K562 (cell line): ENCODE measurements around the gene ZNF384. TPM values are rescaled to one million over a fixed set of nuclear protein-coding genes. Genes with fewer than 3 reads are reported as not detected.
A peak's percentile ranks its signal among the peaks of the same experiment; 100 is the strongest.

ENCODE experiments used
- BRD4 ChIP-seq: fragments of 200-600 bp; sonication (generic); IDR thresholded peaks from 2 replicates; pipeline ENCODE4 v1.6.1; 2017; ENCODE audit warnings: inconsistent platforms
- CBX8 ChIP-seq: fragments of 200-600 bp; sonication (generic); IDR thresholded peaks from 2 replicates; pipeline ENCODE4 v1.6.1; 2012; ENCODE audit warnings: borderline replicate concordance, mixed run types, low read depth, mild to moderate bottlenecking, moderate library complexity, mixed read lengths, low read length, control low read depth, inconsistent platforms; ENCODE audit not compliant: poor library complexity, severe bottlenecking; ENCODE audit errors: extremely low read depth
- CHAMP1 ChIP-seq: fragments of 450-650 bp; IDR thresholded peaks from 2 replicates; pipeline ENCODE4 v1.6.1; 2016; ENCODE audit warnings: mild to moderate bottlenecking
- FOXJ2 ChIP-seq: fragments of 200-800 bp; sonication (Bioruptor generic); IDR thresholded peaks from 2 replicates; pipeline ENCODE4 v1.6.1; 2016; ENCODE audit warnings: missing genetic modification characterization, missing compliant biosample characterization
- GABPB1 ChIP-seq: sonication (generic); formaldehyde crosslinking; IDR thresholded peaks from 2 replicates; pipeline ENCODE4 v1.8.0; 2022; ENCODE audit warnings: mild to moderate bottlenecking, missing genetic modification reagents
- GABPB2 ChIP-seq: fragments of 250-450 bp; sonication (Bioruptor Pico); conservative IDR thresholded peaks from 2 replicates; pipeline ENCODE4 v1.5.1; 2021; ENCODE audit warnings: mild to moderate bottlenecking
- GTF2B ChIP-seq: IDR thresholded peaks from 2 replicates; pipeline ENCODE4 v1.6.1; 2011; ENCODE audit not compliant: insufficient read length; ENCODE audit errors: extremely low read depth
- KDM5B ChIP-seq: fragments of 200-600 bp; sonication (generic); IDR thresholded peaks from 2 replicates; pipeline ENCODE4 v1.6.1; 2012; ENCODE audit warnings: low read depth, mild to moderate bottlenecking, moderate library complexity, low read length, control low read depth, inconsistent platforms; ENCODE audit not compliant: insufficient replicate concordance
- MITF ChIP-seq: IDR thresholded peaks from 2 replicates; pipeline ENCODE4 v1.6.1; 2014; ENCODE audit warnings: antibody characterized with exemption
- MTA3 ChIP-seq: fragments of 450-650 bp; formaldehyde crosslinking; IDR thresholded peaks from 2 replicates; pipeline ENCODE4 v1.6.1; 2017; ENCODE audit warnings: mild to moderate bottlenecking, borderline replicate concordance
- MTF1 ChIP-seq: fragments of 250-450 bp; sonication (Bioruptor Pico); IDR thresholded peaks from 2 replicates; pipeline ENCODE4 v1.9.0; 2021; ENCODE audit warnings: moderate library complexity, mild to moderate bottlenecking, inconsistent platforms, borderline replicate concordance
- NFIC ChIP-seq: fragments of 450-650 bp; IDR thresholded peaks from 2 replicates; pipeline ENCODE4 v1.6.1; 2017; ENCODE audit warnings: mild to moderate bottlenecking, inconsistent platforms
- NFRKB ChIP-seq: fragments of 450-650 bp; IDR thresholded peaks from 2 replicates; pipeline ENCODE4 v1.6.1; 2016; ENCODE audit warnings: low read depth
- PHF8 ChIP-seq: fragments of 200-600 bp; sonication (generic); IDR thresholded peaks from 2 replicates; pipeline ENCODE4 v1.6.1; 2012; ENCODE audit warnings: mixed run types, mild to moderate bottlenecking, inconsistent platforms, low read length, moderate library complexity, borderline replicate concordance
- RNF2 ChIP-seq: sonication (generic); IDR thresholded peaks from 2 replicates; pipeline ENCODE4 v1.6.1; 2016
- SLC30A9 ChIP-seq: fragments of 250-450 bp; sonication (Bioruptor Pico); IDR thresholded peaks from 2 replicates; pipeline ENCODE4 v1.8.0; 2022; ENCODE audit warnings: mild to moderate bottlenecking, moderate library complexity
- TEAD1 ChIP-seq, 2 experiments: fragments of 450-650 bp in 1 of 2; sonication (generic) in 1 of 2; formaldehyde crosslinking; IDR thresholded peaks; 2 replicates each; pipeline versions ENCODE4 v1.4.0 to v1.8.0; 2020 to 2022; ENCODE audit warnings: mild to moderate bottlenecking in 2 of 2, missing genetic modification reagents in 1 of 2
- THAP7 ChIP-seq: fragments of 250-450 bp; sonication (Bioruptor Pico); IDR thresholded peaks from 2 replicates; pipeline ENCODE4 v1.5.0; 2021
- ZKSCAN1 ChIP-seq: fragments of 150-350 bp; IDR thresholded peaks from 2 replicates; pipeline ENCODE4 v1.6.1; 2016; ENCODE audit warnings: low read depth, low read length
- ZNF146 ChIP-seq: IDR thresholded peaks from one replicate; pipeline ENCODE4 v1.6.1; 2018; ENCODE audit warnings: missing compliant biosample characterization; ENCODE audit not compliant: unreplicated experiment
- ZNF668 ChIP-seq: fragments of 250-450 bp; sonication (Bioruptor Pico); IDR thresholded peaks from 2 replicates; pipeline ENCODE4 v1.8.0; 2022; ENCODE audit warnings: mild to moderate bottlenecking, inconsistent platforms
- polyA plus RNA-seq, 8 experiments: library from polyadenylated mRNA; depleted of rRNA in 4 of 8; stranded (reverse) in 5 of 8; unstranded in 3 of 8; fragments of >200 nt; fragmentation: Nextera tagmentation in 2 of 8; fragmentation: Illumina TruSeq in 1 of 8; extraction: Ambion mirVana in 2 of 8; extraction: Trizol in 1 of 8; gene quantifications; 2 replicates each; pipeline versions ENCODE4 v1.2.1 to v1.2.3, GENCODE V29; 2011 to 2014; ENCODE audit warnings: inconsistent platforms in 1 of 8, missing spikeins in 1 of 8
- total RNA-seq, 7 experiments: library from RNA; depleted of rRNA in 6 of 7; stranded (reverse); fragments of >200 nt in 6 of 7; fragmentation: Illumina TruSeq in 2 of 7; extraction: Trizol in 2 of 7; gene quantifications; 2 replicates each; pipeline versions ENCODE4 v1.2.1 to v1.2.3, GENCODE V29; 2011 to 2021; ENCODE audit warnings: low replicate concordance in 1 of 7

Gene ZNF384
- total and polyA plus RNA-seq, 9 of the 15 experiments (the other 6 are each of a cell fraction or from before 2014, with no cell fraction given): 0.36 to 64.8 (median 21.3) TPM

- TF ChIP-seq MTA3 (peak; percentile 81), PHF8 (peak; percentile 54; the same call in 1 of the 2 replicates), ZNF146 (CRISPR knock-in tag) (no peak), NFRKB (peak; percentile 59), NFIC (peak; percentile 42), TEAD1 (CRISPR knock-in tag; IDR thresholded peaks at IDR 0.05) (peak in 1 of 2 experiments; percentile 29; a peak in 1 of 4 replicates), BRD4 (no peak), KDM5B (peak; percentile 70), THAP7 (CRISPR knock-in tag) (no peak), GABPB2 (no peak), ZKSCAN1 (peak; percentile 68; the same call in 1 of the 2 replicates), CHAMP1 (no peak), GTF2B (no peak), MITF (peak; percentile 81; the same call in 1 of the 2 replicates), RNF2 (peak; percentile 85), MTF1 (no peak), CBX8 (no peak), FOXJ2 (peak; percentile 71; the same call in 1 of the 2 replicates), GABPB1 (CRISPR knock-in tag) (peak; percentile 94), SLC30A9 (no peak), ZNF668 (CRISPR knock-in tag) (no peak)
Observed at GRCh38 chr12:6723607-6724408, 34.6 kb upstream of the ZNF384 start, which contains the start of gene COPS7A (continued).
